HepG2 (cell line): ENCODE measurements around the gene BBS12. TPM values are rescaled to one million over a fixed set of nuclear protein-coding genes. Genes with fewer than 3 reads are reported as not detected.

Experiments
- ATAC-seq: fragments of 200-7000 bp; cut with Tn5 transposase; 3 replicates; pipeline ENCODE4 v1.9.1; 2020; ENCODE audit warnings: mild to moderate bottlenecking, moderate library complexity
- BruUV-seq: library from RNA; stranded (reverse); fragments of 400-500 nt; replicated peaks from 2 replicates; lab custom pipeline; 2021; lab: Mats Ljungman, UMichigan
- CTCF ChIA-PET: fragments of 300-600 bp; formaldehyde crosslinking; extraction: SDS; loops from one replicate; lab custom pipeline; 2021; ENCODE audit warnings: low total read pairs, inconsistent platforms, low intra/inter-chr PET ratio; lab: Yijun Ruan, JAX
- POLR2A ChIA-PET: fragments of 350-600 bp; sonication (Branson Sonifier 250); formaldehyde crosslinking; loops from one replicate; lab custom pipeline; 2020; ENCODE audit warnings: antibody characterized with exemption, inconsistent platforms; lab: Yijun Ruan, JAX
- DNase-seq: peaks from one replicate; pipeline ENCODE4 v3.0.0-alpha.2; 2015; ENCODE audit warnings: low spot score
- FAIRE-seq: peaks from 3 replicates; lab custom pipeline; 2011; peaks lifted over from hg19 to GRCh38; lab: Jason Lieb, UNC
- H2AFZ ChIP-seq: one replicate; pipeline ENCODE4 v1.6.1; 2011; ENCODE audit warnings: low read length, inconsistent platforms
- H3K27ac ChIP-seq: fragments of 300-600 bp; 3 replicates; pipeline ENCODE4 v1.8.0; 2011; ENCODE audit warnings: mixed run types, mild to moderate bottlenecking, mixed read lengths, low read length, inconsistent platforms; ENCODE audit not compliant: insufficient read depth; ENCODE audit errors: extremely low read length
- H3K27me3 ChIP-seq, 2 experiments: fragments of 200-600 bp in 1 of 2; 2 replicates in 1 of 2; 3 replicates in 1 of 2; pipeline versions ENCODE4 v1.6.0 to v1.8.0; 2011; ENCODE audit warnings: low read length in 2 of 2, mild to moderate bottlenecking in 2 of 2, moderate library complexity in 2 of 2, inconsistent platforms in 1 of 2; ENCODE audit not compliant: insufficient read depth in 2 of 2, control insufficient read depth in 1 of 2
- H3K36me3 ChIP-seq, 2 experiments: fragments of 200-600 bp in 1 of 2; replicated peaks in 1 of 2; 2 replicates in 1 of 2; 3 replicates in 1 of 2; pipeline versions ENCODE4 v1.5.1 to v1.8.0; 2011; ENCODE audit warnings: low read length in 2 of 2, inconsistent platforms in 1 of 2; ENCODE audit not compliant: insufficient read depth in 2 of 2, control insufficient read depth in 1 of 2
- H3K4me1 ChIP-seq: 2 replicates; pipeline ENCODE4 v1.5.1; 2012; ENCODE audit warnings: low read length, inconsistent platforms; ENCODE audit not compliant: insufficient read depth
- H3K4me2 ChIP-seq: 2 replicates; pipeline ENCODE4 v1.6.0; 2011; ENCODE audit warnings: low read depth, low read length, inconsistent platforms
- H3K4me3 ChIP-seq, 3 experiments: fragments of 200-600 bp in 1 of 3; sonication (generic), shearing (Covaris generic) in 1 of 3; replicated peaks in 1 of 3; 2 replicates each; pipeline ENCODE4 v1.5.1; 2011 to 2016; ENCODE audit warnings: low read length in 3 of 3, inconsistent platforms in 2 of 3, low read depth in 2 of 3, mild to moderate bottlenecking in 2 of 3, control low read depth in 1 of 3, mixed read lengths in 1 of 3; ENCODE audit not compliant: insufficient read depth in 1 of 3
- H3K79me2 ChIP-seq: one replicate; pipeline ENCODE4 v1.6.1; 2011; ENCODE audit warnings: low read length, inconsistent platforms; ENCODE audit not compliant: insufficient read depth
- H3K9ac ChIP-seq: 2 replicates; pipeline ENCODE4 v1.6.0; 2011; ENCODE audit warnings: mild to moderate bottlenecking, low read depth, low read length, inconsistent platforms; ENCODE audit not compliant: insufficient read depth
- H3K9me3 ChIP-seq: 2 replicates; pipeline ENCODE4 v1.5.1; 2012; ENCODE audit warnings: mild to moderate bottlenecking, low read length
- H4K20me1 ChIP-seq: 2 replicates; pipeline ENCODE4 v1.6.0; 2011; ENCODE audit warnings: inconsistent platforms, mild to moderate bottlenecking, low read length, moderate library complexity; ENCODE audit not compliant: insufficient read depth
- ARID3A ChIP-seq: IDR thresholded peaks from 2 replicates; pipeline ENCODE4 v1.6.1; 2012; ENCODE audit warnings: low read depth, low read length, improper control_type of control experiment
- CREM ChIP-seq, 2 experiments: sonication (generic) in 1 of 2; formaldehyde crosslinking in 1 of 2; IDR thresholded peaks; 2 replicates each; pipeline versions ENCODE4 v1.4.0 to v1.6.1; 2016 to 2020; ENCODE audit warnings: antibody characterized with exemption in 1 of 2, mild to moderate bottlenecking in 1 of 2, missing genetic modification reagents in 1 of 2
- ZNF598 ChIP-seq: sonication (generic); formaldehyde crosslinking; IDR thresholded peaks from 2 replicates; pipeline ENCODE4 v1.5.1; 2020; ENCODE audit warnings: mild to moderate bottlenecking, missing genetic modification reagents, borderline replicate concordance
- whole genome bisulfite sequencing: methylation state at CpG from one replicate; pipeline ENCODE4 v1.1.6; 2017; ENCODE audit warnings: low lambda C conversion rate; 5-methylcytosine and 5-hydroxymethylcytosine counted together
- in situ Hi-C: cut with HindIII; loops from 2 replicates; pipeline ENCODE4 v1.10.0; 2017; ENCODE audit warnings: low pct_unique_long_range_greater_than_20kb; ENCODE audit not compliant: extremely low pct_ligation_motif_present
- intact Hi-C: fragments of 100-400 bp; cut with micrococcal nuclease; formaldehyde crosslinking; loops from one replicate; pipeline ENCODE4 v1.10.0; 2022; ENCODE audit not compliant: unreplicated experiment
- polyA plus RNA-seq, 8 experiments: library from polyadenylated mRNA; depleted of rRNA in 3 of 8; stranded (reverse) in 7 of 8; unstranded in 1 of 8; fragments of >200 nt; fragmentation: Illumina TruSeq in 4 of 8; extraction: Trizol in 4 of 8; gene quantifications; 2 replicates each; pipeline versions ENCODE4 v1.2.1 to v1.2.3, GENCODE V29; 2011 to 2016; ENCODE audit warnings: low read depth in 4 of 8, missing spikeins in 1 of 8, mixed read lengths in 1 of 8; ENCODE audit not compliant: insufficient read depth in 1 of 8
- total RNA-seq, 5 experiments: library from RNA; depleted of rRNA; stranded (reverse); fragments of >200 nt; fragmentation: Illumina TruSeq; extraction: Trizol; gene quantifications; 2 replicates each; pipeline ENCODE4 v1.2.3, GENCODE V29; 2016; ENCODE audit warnings: low read depth in 1 of 5
- TF ChIP-seq, protein P1 (sequence below): sonication (generic); formaldehyde crosslinking; conservative IDR thresholded peaks from 2 replicates; pipeline ENCODE4 v1.5.0; 2020; ENCODE audit warnings: missing genetic modification reagents

Gene BBS12
- total and polyA plus RNA-seq, 2 of the 13 experiments (the other 11 are each of a cell fraction or from before 2014, with no cell fraction given): 0.32 to 1.7 TPM

- TF ChIP-seq CREM (IDR thresholded peaks at IDR 0.05): peak; percentile 70
- TF ChIP-seq CREM (CRISPR knock-in tag; IDR thresholded peaks at IDR 0.05): no peak
- no peak for TF ChIP-seq ZNF598 (CRISPR knock-in tag)
- TF ChIP-seq, all 625 proteins: peak for 112
Measured at GRCh38 chr4:122732329-122733026, at the start of gene BBS12 (continued).

GRCh38 chr4:122686691-122687090 is 45.8 kb upstream of the BBS12 start:
- Histone ChIP-seq H3K4me2 (no peak overlapping the region), H3K27me3 (peaks cover 0 to 6% of the 10 kb centered on the region in 2 experiments; a peak in 1 of 5 replicates), H3K4me3 (no peak overlapping the region), H2AFZ (no peak overlapping the region), H3K9me3 (peaks cover 5% of the 10 kb centered on the region; the same call in 1 of the 2 replicates), H4K20me1 (no peaks in the 10 kb centered on the region), H3K27ac (no peak overlapping the region), H3K79me2 (no peaks in the 10 kb centered on the region), H3K4me1 (no peaks in the 10 kb centered on the region), H3K9ac (no peak overlapping the region), H3K36me3 (no peaks in the 10 kb centered on the region)
- FAIRE-seq: no peak
- ChIA-PET POLR2A (no interaction called here), CTCF (no interaction called here)
- no peak for TF ChIP-seq ARID3A
- TF ChIP-seq, protein P1, sequence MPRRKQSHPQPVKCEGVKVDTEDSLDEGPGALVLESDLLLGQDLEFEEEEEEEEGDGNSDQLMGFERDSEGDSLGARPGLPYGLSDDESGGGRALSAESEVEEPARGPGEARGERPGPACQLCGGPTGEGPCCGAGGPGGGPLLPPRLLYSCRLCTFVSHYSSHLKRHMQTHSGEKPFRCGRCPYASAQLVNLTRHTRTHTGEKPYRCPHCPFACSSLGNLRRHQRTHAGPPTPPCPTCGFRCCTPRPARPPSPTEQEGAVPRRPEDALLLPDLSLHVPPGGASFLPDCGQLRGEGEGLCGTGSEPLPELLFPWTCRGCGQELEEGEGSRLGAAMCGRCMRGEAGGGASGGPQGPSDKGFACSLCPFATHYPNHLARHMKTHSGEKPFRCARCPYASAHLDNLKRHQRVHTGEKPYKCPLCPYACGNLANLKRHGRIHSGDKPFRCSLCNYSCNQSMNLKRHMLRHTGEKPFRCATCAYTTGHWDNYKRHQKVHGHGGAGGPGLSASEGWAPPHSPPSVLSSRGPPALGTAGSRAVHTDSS (CRISPR knock-in tag): no peak
- ATAC-seq: no peak
- intact Hi-C loops: no loop called here
- no peak for DNase-seq
- in situ Hi-C loops: no loop called here
- no TSS peak for BruUV-seq
- WGBS: 43% methylated on average over 2 of the region's 2 CpGs
